IMR-90 (cell line): ENCODE data around the gene ROCK2. TPM values are rescaled to one million over a fixed set of nuclear protein-coding genes. Genes with fewer than 3 reads are reported as not detected.
A peak's percentile ranks its signal among the peaks of the same experiment; 100 is the strongest.

Experiments used
- ATAC-seq: fragments of 200-7000 bp; cut with Tn5 transposase; 2 replicates; pipeline ENCODE4 v1.9.1; 2020; ENCODE audit warnings: low read depth, mild to moderate bottlenecking, moderate library complexity
- BruUV-seq: library from RNA; stranded (reverse); fragments of 400-500 nt; replicated peaks from 2 replicates; lab custom pipeline; 2021; lab: Mats Ljungman, UMichigan
- CTCF ChIA-PET: fragments of 300-600 bp; formaldehyde crosslinking; extraction: SDS; loops from one replicate; lab custom pipeline; 2021; ENCODE audit warnings: antibody characterized with exemption; lab: Yijun Ruan, JAX
- POLR2A ChIA-PET: fragments of 300-600 bp; sonication (Branson Sonifier 250); formaldehyde crosslinking; loops from one replicate; lab custom pipeline; 2022; ENCODE audit warnings: antibody characterized with exemption; ENCODE audit not compliant: unreplicated experiment; lab: Charles Lee
- DNase-seq: peaks from one replicate; pipeline ENCODE4 v3.0.0; 2013
- H2AFZ ChIP-seq: replicated peaks from 2 replicates; pipeline ENCODE3; 2013; ENCODE audit warnings: low read length, mild to moderate bottlenecking; ENCODE audit not compliant: poor library complexity
- H2AK5ac ChIP-seq: 2 replicates; pipeline ENCODE4 v1.6.1; 2013; ENCODE audit warnings: low read depth, low read length, inconsistent platforms
- H2AK9ac ChIP-seq: replicated peaks from 2 replicates; pipeline ENCODE3; 2013; ENCODE audit warnings: mild to moderate bottlenecking, low read depth, low read length, moderate library complexity; ENCODE audit not compliant: poor library complexity
- H2BK120ac ChIP-seq: 2 replicates; pipeline ENCODE4 v1.6.1; 2013; ENCODE audit warnings: low read depth, low read length, inconsistent platforms
- H2BK15ac ChIP-seq: 3 replicates; pipeline ENCODE4 v1.6.1; 2013; ENCODE audit warnings: low read depth, low read length, inconsistent platforms
- H2BK20ac ChIP-seq: 2 replicates; pipeline ENCODE4 v1.6.1; 2013; ENCODE audit warnings: low read depth, mild to moderate bottlenecking, inconsistent platforms, low read length, moderate library complexity
- H2BK5ac ChIP-seq: 2 replicates; pipeline ENCODE4 v1.6.1; 2013; ENCODE audit warnings: mild to moderate bottlenecking, low read depth, low read length, inconsistent platforms; ENCODE audit not compliant: poor library complexity, severe bottlenecking
- H3K14ac ChIP-seq: replicated peaks from 2 replicates; pipeline ENCODE4 v1.6.1; 2013; ENCODE audit warnings: low read depth, low read length, inconsistent platforms
- H3K18ac ChIP-seq: 2 replicates; pipeline ENCODE4 v1.6.1; 2013; ENCODE audit warnings: low read depth, low read length, control low read depth
- H3K23ac ChIP-seq: 2 replicates; pipeline ENCODE4 v1.6.1; 2013; ENCODE audit warnings: low read depth, low read length, inconsistent platforms
- H3K27ac ChIP-seq: 2 replicates; pipeline ENCODE4 v1.5.1; 2013; ENCODE audit warnings: mild to moderate bottlenecking, control low read depth, low read length; ENCODE audit not compliant: insufficient read depth
- H3K27me3 ChIP-seq: 2 replicates; pipeline ENCODE4 v1.6.1; 2013; ENCODE audit warnings: low read length; ENCODE audit not compliant: control insufficient read depth, insufficient read depth
- H3K36me3 ChIP-seq: 2 replicates; pipeline ENCODE4 v1.6.1; 2013; ENCODE audit warnings: low read length, mixed read lengths; ENCODE audit not compliant: control insufficient read depth, insufficient read depth
- H3K4ac ChIP-seq: 2 replicates; pipeline ENCODE4 v1.6.1; 2013; ENCODE audit warnings: low read depth, low read length, inconsistent platforms
- H3K4me1 ChIP-seq: 2 replicates; pipeline ENCODE4 v1.6.1; 2013; ENCODE audit warnings: low read length, mixed read lengths; ENCODE audit not compliant: control insufficient read depth, insufficient read depth
- H3K4me2 ChIP-seq: 2 replicates; pipeline ENCODE4 v1.6.1; 2013; ENCODE audit warnings: low read depth, mild to moderate bottlenecking, control low read depth, low read length, moderate library complexity
- H3K4me3 ChIP-seq: 2 replicates; pipeline ENCODE4 v1.5.1; 2013; ENCODE audit warnings: low read depth, mild to moderate bottlenecking, control low read depth, low read length, moderate library complexity; ENCODE audit not compliant: insufficient read depth
- H3K56ac ChIP-seq: 2 replicates; pipeline ENCODE4 v1.6.1; 2013; ENCODE audit warnings: low read length, inconsistent platforms; ENCODE audit not compliant: insufficient read depth; ENCODE audit errors: extremely low read depth
- H3K79me1 ChIP-seq, 2 experiments: 2 replicates each; pipeline ENCODE4 v1.6.1; 2013; ENCODE audit warnings: low read length in 2 of 2, inconsistent platforms in 1 of 2, low read depth in 1 of 2
- H3K9ac ChIP-seq: 2 replicates; pipeline ENCODE4 v1.6.1; 2013; ENCODE audit warnings: low read depth, low read length, control low read depth
- H3K9me1 ChIP-seq: 2 replicates; pipeline ENCODE4 v1.6.1; 2013; ENCODE audit warnings: low read length, inconsistent platforms; ENCODE audit not compliant: insufficient read depth
- H3K9me3 ChIP-seq: 2 replicates; pipeline ENCODE4 v1.6.1; 2013; ENCODE audit warnings: low read length; ENCODE audit not compliant: control insufficient read depth, insufficient read depth
- H4K20me1 ChIP-seq: 2 replicates; pipeline ENCODE4 v1.6.1; 2013; ENCODE audit warnings: low read length, inconsistent platforms; ENCODE audit not compliant: insufficient read depth
- H4K5ac ChIP-seq: 2 replicates; pipeline ENCODE4 v1.6.1; 2013; ENCODE audit warnings: mild to moderate bottlenecking, low read depth, low read length, control low read depth
- H4K8ac ChIP-seq, 2 experiments: 2 replicates each; pipeline ENCODE4 v1.6.1; 2013; ENCODE audit warnings: low read depth in 2 of 2, low read length in 2 of 2, control low read depth in 1 of 2, inconsistent platforms in 1 of 2
- H4K91ac ChIP-seq: 2 replicates; pipeline ENCODE4 v1.6.1; 2013; ENCODE audit warnings: low read depth, low read length, inconsistent platforms; ENCODE audit not compliant: insufficient read depth
- BHLHE40 ChIP-seq: fragments of 150-350 bp; IDR thresholded peaks from 2 replicates; pipeline ENCODE4 v1.6.1; 2016; ENCODE audit warnings: mild to moderate bottlenecking, low read depth, low read length
- CEBPB ChIP-seq: IDR thresholded peaks from 2 replicates; pipeline ENCODE4 v1.6.1; 2012; ENCODE audit warnings: low read depth, low read length, improper control_type of control experiment
- CHD1 ChIP-seq: IDR thresholded peaks from 2 replicates; pipeline ENCODE4 v1.6.1; 2012; ENCODE audit warnings: low read depth, low read length, improper control_type of control experiment
- CTCF ChIP-seq: conservative IDR thresholded peaks from 2 replicates; pipeline ENCODE4 v1.5.1; 2012; ENCODE audit warnings: mild to moderate bottlenecking, low read depth, low read length, improper control_type of control experiment
- FOS ChIP-seq: fragments of 150-350 bp; IDR thresholded peaks from 2 replicates; pipeline ENCODE4 v1.6.1; 2016; ENCODE audit warnings: low read depth, low read length
- MAFK ChIP-seq: IDR thresholded peaks from 2 replicates; pipeline ENCODE4 v1.6.1; 2012; ENCODE audit warnings: low read depth, low read length, improper control_type of control experiment
- MAZ ChIP-seq: IDR thresholded peaks from 2 replicates; pipeline ENCODE4 v1.6.1; 2012; ENCODE audit warnings: low read depth, mild to moderate bottlenecking, low read length, improper control_type of control experiment, moderate library complexity, borderline replicate concordance
- MXI1 ChIP-seq: IDR thresholded peaks from 2 replicates; pipeline ENCODE4 v1.6.1; 2012; ENCODE audit warnings: low read depth, mild to moderate bottlenecking, low read length, moderate library complexity, borderline replicate concordance
- NFE2L2 ChIP-seq: fragments of 150-350 bp; IDR thresholded peaks from 2 replicates; pipeline ENCODE4 v1.6.1; 2016; ENCODE audit warnings: low read depth, mild to moderate bottlenecking, low read length
- RAD21 ChIP-seq: IDR thresholded peaks from 2 replicates; pipeline ENCODE4 v1.6.1; 2012; ENCODE audit warnings: low read length, improper control_type of control experiment
- RCOR1 ChIP-seq: IDR thresholded peaks from 2 replicates; pipeline ENCODE4 v1.6.1; 2012; ENCODE audit warnings: mild to moderate bottlenecking, low read length, improper control_type of control experiment; ENCODE audit not compliant: insufficient replicate concordance
- RFX5 ChIP-seq: IDR thresholded peaks from 2 replicates; pipeline ENCODE4 v1.8.0; 2012; ENCODE audit warnings: low read depth, mild to moderate bottlenecking, low read length, moderate library complexity
- SMC3 ChIP-seq: fragments of 150-350 bp; IDR thresholded peaks from 2 replicates; pipeline ENCODE4 v1.6.1; 2016; ENCODE audit warnings: low read depth, mild to moderate bottlenecking, antibody characterized with exemption, low read length, moderate library complexity
- USF2 ChIP-seq: fragments of 150-350 bp; IDR thresholded peaks from 2 replicates; pipeline ENCODE4 v1.6.1; 2017; ENCODE audit warnings: mild to moderate bottlenecking, antibody characterized with exemption, low read length, low read depth
- WGBS, 2 experiments: methylation state at CpG; one replicate each; pipeline versions ENCODE4 v1.1.5 to v1.1.7; 2013; ENCODE audit warnings: missing lambda C conversion rate in 2 of 2; ENCODE audit not compliant: insufficient read length in 1 of 2; ENCODE audit errors: extremely low coverage in 2 of 2; 5-methylcytosine and 5-hydroxymethylcytosine counted together
- dilution Hi-C: fragments of 300-500 bp; cut with HindIII; formaldehyde crosslinking; loops from one replicate; pipeline ENCODE4 v1.14.3; 2018; ENCODE audit warnings: low sequenced_read_pairs; ENCODE audit not compliant: unreplicated experiment
- in situ Hi-C: fragments of 300-500 bp; cut with MboI; formaldehyde crosslinking; loops from 3 replicates; pipeline ENCODE4 v1.14.3; 2019; ENCODE audit warnings: low sequenced_read_pairs, inconsistent platforms, mixed read lengths
- intact Hi-C: fragments of 100-400 bp; cut with micrococcal nuclease; formaldehyde crosslinking; loops from 2 replicates; pipeline ENCODE4 v1.10.0; 2022
- polyA plus RNA-seq, 3 experiments: library from polyadenylated mRNA; depleted of rRNA; stranded (reverse); fragments of >200 nt; gene quantifications; 2 replicates each; pipeline ENCODE4 v1.2.3, GENCODE V29; 2012; ENCODE audit warnings: low replicate concordance in 1 of 3
- total RNA-seq: library from RNA; depleted of rRNA; stranded (reverse); fragments of >200 nt; gene quantifications from 2 replicates; pipeline ENCODE4 v1.2.3, GENCODE V29; 2012

ROCK2 gene
- total and polyA plus RNA-seq, 2 of the 4 experiments (the other 2 are of a cell fraction), result 9.0 to 28.3 TPM

- Histone ChIP-seq H2BK15ac (no peak overlapping the region), H3K36me3 (no peaks in the 10 kb centered on the region), H2AK5ac (peak overlapping the region; percentile 91), H3K27ac (peak overlapping the region; percentile 97), H3K27me3 (no peaks in the 10 kb centered on the region), H3K4me3 (peak overlapping the region; percentile 87), H4K5ac (peak overlapping the region; percentile 26), H2AK9ac (peak overlapping the region; percentile 98), H3K9ac (peak overlapping the region; percentile 98), H3K23ac (peak overlapping the region; percentile 93), H3K9me1 (0 out of 2 replicates have a peak, but pooled peaks cover 5% of the 10 kb centered on the region), H3K4ac (peak overlapping the region; percentile 78), H3K4me1 (peaks cover 5% of the 10 kb centered on the region; the same call in 1 of the 2 replicates), H3K14ac (peak overlapping the region; percentile 92), H2BK120ac (peak overlapping the region; percentile 52; the same call in 1 of the 2 replicates), H4K8ac (peak overlapping the region in 1 of 2 experiments; percentile 53; a peak in 2 of 4 replicates), H3K56ac (peak overlapping the region; percentile 73), H2AFZ (peak overlapping the region; percentile 84), H2BK20ac (0 out of 2 replicates have a peak overlapping the region, but pooled peaks have one; percentile 5), H3K79me1 (peaks cover 0 to 11% of the 10 kb centered on the region in 2 experiments; a peak in 3 of 4 replicates), H3K9me3 (no peaks in the 10 kb centered on the region), H3K18ac (peak overlapping the region; percentile 59), H4K91ac (peak overlapping the region; percentile 61), H2BK5ac (peak overlapping the region; percentile 65), H3K4me2 (peak overlapping the region; percentile 90), H4K20me1 (peaks cover 44% of the 10 kb centered on the region)
- ATAC-seq (peak; percentile 6), DNase-seq (peak; percentile 20)
- BruUV-seq, result no TSS peak
- dilution Hi-C loops, result no loop called here
- intact Hi-C loops, result loop anchor here (1.0 to 5.0 kb wide), 7 partner anchors 31 to 211 kb away; a partner anchor contains a TSS
- in situ Hi-C loops, result no loop called here
- POLR2A ChIA-PET, result interaction anchor here (1.1 kb wide), 1 partner anchor 38 kb away, joined by 3 read pairs; no protein-coding TSS in a partner anchor
- TF ChIP-seq FOS, result no peak
- TF ChIP-seq SMC3, result no peak
- no peak for TF ChIP-seq CEBPB
- no peak for TF ChIP-seq RFX5
- no peak for TF ChIP-seq USF2
- peak; percentile 9; the same call in 1 of the 2 replicates for TF ChIP-seq MAZ
- no peak for TF ChIP-seq BHLHE40
- no peak for TF ChIP-seq NFE2L2
- TF ChIP-seq RAD21, result no peak
- no peak for TF ChIP-seq CHD1
- TF ChIP-seq RCOR1, result no peak
- peak; percentile 55; the same call in 1 of the 2 replicates for TF ChIP-seq MXI1
- no peak for TF ChIP-seq CTCF
- TF ChIP-seq MAFK, result no peak
- 1% methylated on average over 33 of the region's 55 CpGs; no CpG with 5 or more reads in 1 of the 2 experiments for WGBS, 2 experiments
- CTCF ChIA-PET, result interaction anchor here (1.4 to 2.2 kb wide), 4 partner anchors 109 to 211 kb away, joined by 3 to 10 read pairs (median 4); a partner anchor contains a TSS
Observed at GRCh38 chr2:11343650-11344341, 640 bp downstream of the ROCK2 start.
